ENCODE data around the gene ACVR1.

DNA sequence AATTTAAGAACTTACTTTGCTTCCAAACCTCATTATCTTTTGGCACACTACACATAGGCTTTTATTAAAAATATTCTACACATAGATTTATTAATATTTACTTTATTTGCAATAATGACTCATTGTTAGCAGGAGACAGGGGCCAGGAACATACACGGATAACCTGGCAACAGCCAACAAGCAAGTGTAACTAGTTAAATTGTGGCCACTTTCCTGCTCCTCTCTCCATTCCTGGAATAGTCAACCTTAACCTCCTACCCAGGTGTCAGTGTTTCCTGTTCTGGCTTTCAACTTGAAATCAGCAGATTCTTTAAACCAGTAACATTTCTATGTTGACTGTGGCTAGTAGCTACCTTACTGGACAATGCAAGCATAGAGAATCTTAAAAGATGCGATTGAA, 26.5 kb downstream of the ACVR1 start:
- TF ChIP-seq, protein P1, sequence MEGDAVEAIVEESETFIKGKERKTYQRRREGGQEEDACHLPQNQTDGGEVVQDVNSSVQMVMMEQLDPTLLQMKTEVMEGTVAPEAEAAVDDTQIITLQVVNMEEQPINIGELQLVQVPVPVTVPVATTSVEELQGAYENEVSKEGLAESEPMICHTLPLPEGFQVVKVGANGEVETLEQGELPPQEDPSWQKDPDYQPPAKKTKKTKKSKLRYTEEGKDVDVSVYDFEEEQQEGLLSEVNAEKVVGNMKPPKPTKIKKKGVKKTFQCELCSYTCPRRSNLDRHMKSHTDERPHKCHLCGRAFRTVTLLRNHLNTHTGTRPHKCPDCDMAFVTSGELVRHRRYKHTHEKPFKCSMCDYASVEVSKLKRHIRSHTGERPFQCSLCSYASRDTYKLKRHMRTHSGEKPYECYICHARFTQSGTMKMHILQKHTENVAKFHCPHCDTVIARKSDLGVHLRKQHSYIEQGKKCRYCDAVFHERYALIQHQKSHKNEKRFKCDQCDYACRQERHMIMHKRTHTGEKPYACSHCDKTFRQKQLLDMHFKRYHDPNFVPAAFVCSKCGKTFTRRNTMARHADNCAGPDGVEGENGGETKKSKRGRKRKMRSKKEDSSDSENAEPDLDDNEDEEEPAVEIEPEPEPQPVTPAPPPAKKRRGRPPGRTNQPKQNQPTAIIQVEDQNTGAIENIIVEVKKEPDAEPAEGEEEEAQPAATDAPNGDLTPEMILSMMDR (IDR thresholded peaks at IDR 0.05; ENCODE audit: low read depth, low read length, poor library complexity, severe bottlenecking), result no peak
- TF ChIP-seq EZH2phosphoT487 (IDR thresholded peaks at IDR 0.05; ENCODE audit: borderline replicate concordance, low read length), result no peak
